NCI-H2196 treated with DMSO at 0.1 percent for 48 hours (cell line): Measurements from ENCODE around the gene EEPD1.

Experiments used
- DNase-seq: peaks from one replicate; lab custom pipeline; 2025; ENCODE audit not compliant: unreplicated experiment; lab: John Stamatoyannopoulos, UW

Gene EEPD1

DNA sequence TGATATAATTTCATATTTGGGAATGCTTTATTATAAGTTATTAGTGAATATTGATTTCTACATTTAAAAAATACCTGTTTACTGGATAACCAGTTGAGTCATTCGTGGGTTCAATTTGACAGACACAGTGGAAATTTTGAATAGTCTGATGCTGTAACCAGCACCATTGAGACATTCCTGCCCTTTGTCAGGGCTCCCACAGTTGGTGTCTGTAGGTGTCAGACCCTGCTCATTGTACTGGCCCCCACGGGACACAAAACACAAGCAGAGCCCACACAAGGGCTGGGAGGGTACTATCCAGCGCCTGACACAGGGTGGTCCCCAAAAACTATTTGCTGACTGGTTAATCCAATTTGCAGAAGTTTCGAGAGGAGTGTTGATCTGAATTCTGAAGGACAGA lies 35.9 kb downstream of the EEPD1 start:
- no peak for DNase-seq

DNA sequence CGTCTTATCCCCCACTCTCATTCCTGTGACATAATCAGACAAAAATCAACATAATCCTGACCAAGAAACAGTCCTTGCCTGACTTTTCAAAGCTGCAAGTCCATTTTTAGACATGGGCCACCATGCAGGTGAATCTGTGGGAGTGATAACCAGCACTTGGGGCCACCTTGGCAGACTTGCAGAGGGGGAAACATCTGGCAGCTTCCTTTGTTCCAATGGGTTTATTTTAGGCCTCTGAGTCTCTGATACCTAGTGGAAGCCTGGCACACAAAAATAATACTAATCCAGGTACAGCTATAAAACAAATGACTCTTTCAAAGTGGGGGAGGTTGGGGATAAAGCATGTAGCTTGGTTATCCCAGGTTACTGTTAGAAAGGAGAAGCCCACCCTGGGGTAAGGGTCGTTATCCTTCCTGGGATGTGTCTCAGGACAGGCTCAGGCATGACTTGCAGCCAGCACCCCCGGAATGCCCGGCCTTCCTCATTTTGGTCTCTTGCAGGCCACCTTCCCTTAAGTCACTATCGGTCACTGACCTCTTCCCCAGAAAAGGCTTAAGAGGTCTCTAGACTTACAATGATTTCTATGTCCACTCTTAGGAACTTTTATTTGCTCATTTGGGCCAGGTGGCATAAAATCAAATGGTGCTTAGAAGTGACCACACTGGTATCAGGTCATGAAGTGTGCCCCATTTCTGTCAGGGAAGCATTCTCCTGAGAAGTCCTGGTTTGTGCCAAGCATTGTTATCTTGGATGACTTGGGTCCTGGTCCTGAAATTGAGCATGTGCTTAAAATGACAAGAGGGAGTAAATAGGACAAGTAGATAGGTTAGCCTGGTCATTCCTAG lies 37.6 kb downstream of the EEPD1 start:
- DNase-seq = no peak

DNA sequence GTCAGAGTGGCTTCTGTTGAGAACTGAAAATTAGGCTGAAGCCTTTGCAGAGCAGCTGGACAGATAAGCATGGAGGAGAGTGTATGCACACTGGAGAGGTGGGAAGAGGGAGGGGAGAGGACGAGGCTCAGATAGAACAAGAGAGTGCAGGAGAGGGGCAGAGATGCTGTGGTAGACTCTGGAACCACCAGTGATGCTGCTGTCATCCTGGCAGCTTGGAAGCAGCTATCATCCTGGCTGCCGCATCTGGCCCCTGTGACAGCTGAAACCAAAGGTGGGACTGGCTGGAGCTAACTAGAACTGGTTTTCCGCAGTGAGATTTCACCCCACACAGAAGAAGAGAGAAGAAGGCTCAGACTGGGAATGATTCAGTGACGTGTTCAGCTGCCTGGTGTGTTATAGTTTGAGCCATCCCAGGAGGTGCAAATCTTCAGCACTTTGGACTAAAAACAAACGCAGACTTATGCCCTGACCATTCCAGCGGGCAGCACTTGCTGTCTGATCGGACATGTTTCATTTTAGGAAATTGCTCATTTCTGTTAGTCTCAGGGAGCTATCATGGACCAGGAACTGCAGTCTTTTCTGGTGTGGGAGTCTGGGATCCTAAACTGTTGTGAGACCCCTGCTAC lies 38.4 kb downstream of the EEPD1 start:
- DNase-seq = no peak

DNA sequence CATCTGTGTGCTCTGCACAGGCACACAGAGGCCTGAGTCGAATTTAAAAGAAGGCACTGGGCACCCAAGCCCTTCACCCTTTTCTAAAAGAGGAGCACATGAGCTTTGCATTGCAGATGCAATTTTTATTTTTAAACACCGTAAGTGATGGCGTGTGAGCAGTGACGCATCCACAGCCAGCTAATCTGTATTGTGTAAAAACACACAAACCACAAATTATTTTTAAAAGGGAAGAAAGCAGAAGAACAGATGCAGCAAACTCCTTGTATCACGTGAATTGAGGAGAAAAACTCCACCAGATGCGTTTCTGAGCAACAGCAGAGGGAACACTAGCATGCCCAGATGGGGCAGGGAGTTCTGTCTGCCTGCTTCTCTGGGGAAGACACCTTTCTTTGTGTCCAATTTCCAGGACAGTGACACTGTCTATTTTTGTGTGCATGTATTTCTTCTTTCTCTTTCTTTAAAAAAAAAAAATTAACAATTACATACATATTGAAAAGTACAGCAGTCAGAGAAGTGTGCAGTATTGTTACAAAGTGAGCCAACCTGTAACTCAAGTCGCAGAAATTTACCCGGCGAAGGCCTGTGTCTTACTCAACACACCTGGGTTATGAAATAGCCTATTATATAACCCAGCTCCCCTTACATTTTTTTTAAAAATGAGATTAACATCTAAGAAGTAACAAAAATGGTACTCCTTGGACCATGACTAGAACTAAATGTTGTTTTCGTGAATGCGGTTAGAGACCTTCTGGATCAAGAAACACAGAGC lies 39.2 kb downstream of the EEPD1 start:
- no peak for DNase-seq

DNA sequence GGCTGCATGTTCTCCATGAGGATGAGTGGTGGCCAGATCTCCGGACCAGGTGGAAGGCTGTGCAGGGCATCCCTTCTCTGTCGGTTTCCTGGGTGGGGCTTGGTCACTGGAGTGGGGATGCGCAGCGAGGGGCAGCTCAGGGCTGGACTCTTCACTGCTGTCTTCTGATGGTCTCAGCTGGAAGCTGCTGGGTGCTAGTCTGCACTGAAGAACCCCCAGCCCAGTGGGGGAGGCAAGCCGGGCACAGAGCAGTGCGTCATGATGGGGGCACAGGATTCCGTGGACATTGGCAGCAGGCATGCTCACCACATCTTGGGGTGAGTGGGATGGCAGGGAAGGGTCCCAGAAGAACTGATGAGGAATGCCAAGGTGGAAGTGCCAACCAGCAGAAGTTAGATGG lies 39.8 kb downstream of the EEPD1 start:
- no peak for DNase-seq

DNA sequence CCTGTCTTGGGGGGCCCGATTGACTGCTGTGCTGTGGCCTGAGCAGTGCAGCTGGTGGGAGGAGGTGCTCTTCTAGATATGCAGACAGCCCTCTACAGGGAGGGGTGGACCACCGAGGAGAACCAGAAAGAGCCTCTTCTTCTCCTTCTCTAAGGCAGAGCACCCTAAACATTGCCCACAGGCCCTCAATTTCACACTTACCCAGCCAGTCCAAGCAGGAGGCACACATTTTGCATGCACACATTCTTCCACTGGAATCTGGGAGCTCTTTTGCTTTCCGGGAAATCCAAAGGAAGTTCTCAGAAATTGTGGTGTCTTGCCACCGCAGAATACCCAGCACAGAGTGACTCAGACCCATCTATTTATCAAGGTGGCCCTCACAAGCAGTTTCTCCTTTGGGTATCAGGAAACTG lies 45.8 kb downstream of the EEPD1 start:
- DNase-seq = no peak

DNA sequence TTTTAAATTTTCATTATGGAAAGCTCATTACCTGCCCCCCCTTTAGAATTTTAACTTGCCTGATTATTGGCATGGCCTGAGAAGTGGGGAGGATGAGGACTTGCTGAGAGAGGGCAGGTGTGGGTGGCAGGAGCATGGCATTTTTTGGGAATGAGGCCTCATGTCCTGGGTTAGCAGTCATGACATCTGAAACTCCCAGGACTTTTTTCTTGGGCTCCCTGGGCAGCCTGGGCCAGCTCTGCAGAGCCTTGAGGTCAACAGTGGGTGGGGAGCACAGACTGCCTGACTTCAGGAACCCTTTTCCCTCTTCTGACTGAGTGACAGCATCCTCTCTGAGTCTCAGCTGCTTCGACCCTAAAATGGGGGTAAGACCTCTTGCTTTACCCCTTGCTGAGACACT lies 46.3 kb downstream of the EEPD1 start:
- DNase-seq = no peak

DNA sequence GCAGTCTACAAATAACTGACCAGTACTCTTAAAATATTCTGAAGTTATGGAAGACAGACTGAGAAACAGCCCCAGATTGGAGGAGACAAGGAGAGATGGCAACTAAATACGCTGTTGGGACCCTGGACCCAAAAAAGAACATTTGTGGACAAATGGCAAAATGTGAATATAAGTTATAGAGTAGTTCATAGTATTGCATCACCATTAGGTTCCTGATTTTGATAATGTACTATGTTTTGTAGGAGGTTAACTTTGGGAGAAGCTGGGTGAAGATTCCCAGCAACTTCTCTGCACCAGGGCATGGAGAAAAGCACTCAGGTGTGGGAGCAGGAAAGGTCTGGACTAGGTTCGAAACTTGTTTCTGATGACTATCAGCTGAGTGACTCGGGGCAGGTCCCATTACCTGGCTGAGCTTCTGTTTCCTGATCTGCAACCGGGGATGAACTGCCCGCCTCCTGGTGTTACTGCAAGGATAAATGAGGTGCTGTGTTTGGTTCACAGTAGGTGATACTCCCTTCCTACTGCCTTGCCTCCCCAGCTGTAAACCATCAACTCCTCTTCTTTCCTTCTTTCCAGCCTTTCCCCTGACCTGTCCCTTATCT lies 48.2 kb downstream of the EEPD1 start:
- no peak for DNase-seq

DNA sequence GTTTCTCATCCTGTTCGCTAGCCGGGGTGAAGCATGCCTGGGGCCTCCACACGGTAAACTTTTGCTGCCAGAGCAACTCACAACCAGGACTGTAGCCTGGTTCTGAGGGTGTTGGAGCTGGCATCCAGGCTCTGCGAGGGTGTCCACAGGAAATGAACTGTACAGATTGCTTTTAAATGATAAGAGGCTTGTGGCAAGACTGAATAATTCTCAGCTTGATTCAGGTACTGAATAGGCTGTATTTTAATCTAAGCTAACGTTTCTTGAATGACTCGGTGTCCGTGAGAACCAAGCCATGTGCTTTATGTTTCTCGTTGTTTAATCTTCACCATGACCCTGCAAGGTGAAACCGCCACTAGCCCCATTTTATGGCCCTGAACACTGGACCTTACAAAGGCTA lies 49.3 kb downstream of the EEPD1 start:
- no peak for DNase-seq

DNA sequence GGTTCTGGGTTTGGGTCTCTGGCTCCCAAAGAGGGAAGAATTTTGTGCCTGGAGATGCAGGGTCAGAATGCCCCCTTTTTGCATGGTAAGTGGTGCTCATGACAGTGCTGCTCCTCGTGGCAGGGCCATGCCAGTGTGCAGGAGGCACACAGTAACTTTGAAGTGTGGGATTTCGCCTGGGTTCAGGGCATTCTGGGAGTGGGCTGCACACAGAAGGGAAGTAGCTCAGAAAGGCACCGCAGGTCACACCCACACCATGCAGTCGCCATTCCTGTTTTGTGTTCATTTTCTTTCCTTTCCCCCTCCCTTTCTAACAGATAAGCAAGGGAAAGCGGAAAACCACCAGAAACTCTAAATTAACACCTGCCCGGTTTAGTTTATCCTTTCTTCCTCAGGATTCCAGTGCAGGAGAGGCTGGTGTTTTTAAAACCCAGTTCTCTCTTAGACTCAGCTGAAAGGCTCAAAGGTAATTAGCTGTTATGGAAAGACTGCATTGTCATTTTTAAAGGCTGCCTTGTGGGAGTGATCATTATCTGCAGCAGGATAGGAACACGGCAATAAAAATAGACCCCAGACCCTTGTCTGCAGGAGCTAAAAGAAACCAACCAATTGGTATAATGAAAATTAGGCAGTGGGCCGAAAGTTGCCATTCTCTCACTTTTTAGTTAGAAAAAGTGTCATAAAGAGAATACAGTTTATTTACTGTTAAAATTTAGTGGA lies 50.2 kb downstream of the EEPD1 start:
- DNase-seq = no peak

DNA sequence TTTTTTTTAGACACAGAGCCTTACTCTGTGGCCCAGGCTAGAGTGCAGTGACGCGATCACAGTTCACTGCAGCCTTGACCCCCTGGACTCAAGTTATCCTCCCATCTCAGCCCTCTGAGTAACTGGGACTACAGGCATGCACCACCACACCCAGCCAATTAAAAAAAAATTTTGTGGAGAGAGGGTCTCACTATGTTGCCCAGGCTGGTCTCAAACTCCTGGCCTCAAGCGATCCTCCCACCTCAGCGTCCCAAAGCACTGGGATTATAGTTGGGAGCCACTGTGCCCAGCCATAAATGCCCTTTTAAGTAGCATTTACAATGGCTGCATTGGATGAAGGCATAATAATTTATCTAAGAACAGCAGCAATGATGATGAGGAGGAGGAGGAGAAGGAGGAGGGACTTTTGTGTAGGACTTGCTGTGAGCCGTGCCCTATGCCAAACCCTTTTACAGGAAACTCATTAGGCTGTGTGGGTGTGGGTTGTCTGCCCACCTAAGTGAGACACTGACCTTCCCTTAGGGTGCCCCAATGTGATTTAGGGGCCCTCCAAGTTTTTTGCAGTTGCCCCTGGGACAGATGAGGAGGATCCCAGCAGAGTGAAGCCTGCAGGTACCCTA lies 51.1 kb downstream of the EEPD1 start:
- DNase-seq = no peak

DNA sequence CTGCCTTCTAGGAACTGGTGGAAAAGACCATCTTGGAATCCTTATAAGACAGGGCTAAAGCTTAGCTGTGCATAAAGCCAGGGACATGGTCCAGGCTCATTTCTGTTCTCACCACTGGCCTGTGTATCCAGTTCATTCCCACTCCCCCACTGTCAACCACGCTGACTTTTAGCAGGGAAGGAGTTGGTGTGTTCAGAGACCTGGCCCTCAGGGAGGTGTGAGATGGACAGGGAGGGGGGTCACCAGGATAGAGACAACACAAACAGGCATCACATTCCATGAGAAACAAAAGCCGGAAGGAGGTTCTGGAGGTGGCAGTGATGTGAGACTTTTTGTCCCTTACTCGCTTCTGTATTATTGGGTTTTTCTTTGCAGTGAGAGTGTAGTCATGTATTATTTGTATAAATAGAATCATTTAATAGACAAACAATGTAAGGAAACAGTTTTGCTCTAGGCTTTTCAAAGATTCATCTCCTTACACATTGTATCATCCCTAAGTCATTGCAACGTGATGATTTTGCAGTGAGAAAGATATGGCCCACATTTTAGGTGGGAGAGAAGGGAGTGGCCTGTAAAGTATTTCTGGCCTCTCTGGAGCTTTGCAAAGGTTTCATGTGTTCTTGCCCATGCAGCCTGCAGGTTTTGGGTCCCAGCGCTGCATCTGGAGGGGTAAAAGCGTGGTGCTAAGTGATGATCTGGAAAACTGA lies 52.0 kb downstream of the EEPD1 start:
- no peak for DNase-seq

DNA sequence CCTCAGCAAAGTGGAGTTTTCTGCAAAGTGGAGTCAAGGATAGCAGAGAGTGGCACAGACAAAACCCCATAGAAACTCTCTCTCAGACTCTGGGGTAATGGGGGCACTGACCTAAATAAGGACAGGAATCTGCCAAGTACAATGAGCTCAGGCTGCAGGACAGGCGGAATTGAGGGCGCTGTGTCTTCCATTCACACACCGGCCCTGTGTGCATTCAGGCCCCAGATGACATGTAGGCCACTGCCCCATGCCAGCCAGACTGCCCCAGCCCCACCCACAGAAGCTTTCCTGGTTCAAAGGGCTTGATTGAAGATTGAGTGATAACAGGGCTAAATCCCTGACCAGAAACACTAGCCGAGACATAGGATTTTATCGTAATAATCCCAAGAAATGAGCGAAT lies 52.7 kb downstream of the EEPD1 start:
- DNase-seq = no peak

DNA sequence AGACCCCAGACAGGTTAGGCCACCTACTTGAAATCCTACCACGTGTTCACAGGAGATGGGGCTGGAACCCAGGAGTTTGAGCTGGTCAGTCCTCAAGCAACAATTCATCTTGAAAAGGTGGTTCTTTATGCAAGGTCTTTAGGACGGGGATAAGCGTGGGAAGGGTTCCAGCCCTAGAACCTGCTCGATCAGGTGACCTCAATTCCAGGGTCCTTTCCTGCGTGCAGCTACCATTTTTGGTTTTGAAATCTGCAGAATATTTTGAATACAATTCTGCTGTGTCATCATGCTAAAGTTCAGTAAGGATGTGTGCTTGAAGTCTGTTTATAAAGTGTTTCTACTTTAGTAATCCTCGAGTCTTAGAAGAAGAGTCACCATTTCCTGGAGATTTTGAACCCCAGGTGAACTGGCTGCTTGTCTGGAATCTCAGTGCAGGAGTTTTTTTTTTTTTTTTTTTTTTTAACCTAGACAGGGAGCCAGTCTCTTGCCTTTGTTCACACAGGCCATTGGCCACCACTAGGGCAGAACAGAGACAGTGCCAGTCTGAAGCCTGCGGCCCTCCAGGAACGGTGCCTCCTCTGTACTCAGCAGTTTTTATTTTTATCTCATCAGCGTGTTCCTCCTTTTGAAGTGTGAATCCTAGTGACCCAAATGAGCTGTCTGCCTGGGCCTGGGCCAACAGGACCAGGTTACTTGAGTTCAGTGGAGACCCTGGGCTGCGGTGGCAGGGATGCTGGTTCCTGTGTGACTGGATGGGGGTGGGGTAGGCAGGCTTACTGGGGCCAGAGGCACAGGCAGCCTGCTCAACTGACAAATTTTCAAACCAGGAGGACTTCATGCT lies 54.6 kb downstream of the EEPD1 start:
- DNase-seq = no peak

DNA sequence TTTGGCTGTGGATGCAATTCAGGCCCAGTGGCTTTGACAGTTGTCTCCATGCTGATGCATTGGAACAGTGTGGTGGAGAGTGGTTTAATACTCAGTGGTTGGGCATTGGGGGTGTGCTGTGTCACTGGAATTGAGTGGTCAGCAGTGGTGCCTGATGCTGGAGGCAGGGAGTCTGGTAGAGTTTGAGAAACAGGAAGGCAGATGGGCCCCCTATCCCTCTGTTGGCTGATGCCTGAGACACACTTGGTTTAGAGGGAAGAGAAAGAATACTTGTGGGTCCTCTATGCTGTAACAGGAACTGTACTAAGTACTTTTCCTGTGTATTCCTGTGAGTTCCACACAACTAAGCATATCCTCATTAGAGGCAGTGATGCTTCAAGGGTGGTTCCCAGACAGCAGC lies 55.4 kb downstream of the EEPD1 start:
- DNase-seq = no peak

DNA sequence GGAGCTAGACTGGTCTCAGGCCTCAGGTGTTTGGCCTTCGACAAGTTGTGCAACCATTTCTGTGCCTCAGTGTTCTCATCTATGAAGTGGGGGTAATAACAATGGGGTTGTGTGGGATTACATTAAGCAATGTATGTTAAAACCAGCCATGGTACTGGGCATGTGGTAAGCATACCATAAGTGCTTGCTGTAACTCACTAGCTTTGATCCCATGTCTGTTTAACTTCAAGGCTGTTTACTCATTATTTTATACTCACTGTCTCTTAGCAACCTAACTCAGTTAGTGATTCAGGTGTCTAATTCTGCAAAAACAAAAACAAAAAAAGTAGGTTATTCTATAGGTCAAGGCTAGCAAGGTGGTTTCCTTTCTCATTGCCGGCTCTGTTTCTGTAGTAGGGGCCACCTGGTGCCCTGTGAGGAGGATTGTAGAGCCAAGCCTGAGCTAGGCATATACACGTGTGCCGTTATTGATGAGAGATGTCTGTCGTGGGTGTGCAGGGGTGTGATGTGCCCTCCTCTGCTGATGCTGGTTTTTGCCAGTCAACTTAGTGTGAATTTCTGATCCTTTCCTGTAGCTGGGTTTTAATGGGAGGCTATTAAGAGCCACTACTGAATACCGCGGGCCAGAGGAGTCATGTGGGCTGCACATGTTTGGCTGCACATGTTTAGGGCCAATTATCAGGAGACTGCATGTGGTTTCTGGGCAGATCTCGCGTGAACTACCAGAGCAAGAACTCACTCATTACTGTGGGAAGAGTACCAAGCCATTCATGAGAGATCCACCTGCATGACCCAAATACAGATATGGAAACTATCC lies 56.2 kb downstream of the EEPD1 start:
- no peak for DNase-seq

DNA sequence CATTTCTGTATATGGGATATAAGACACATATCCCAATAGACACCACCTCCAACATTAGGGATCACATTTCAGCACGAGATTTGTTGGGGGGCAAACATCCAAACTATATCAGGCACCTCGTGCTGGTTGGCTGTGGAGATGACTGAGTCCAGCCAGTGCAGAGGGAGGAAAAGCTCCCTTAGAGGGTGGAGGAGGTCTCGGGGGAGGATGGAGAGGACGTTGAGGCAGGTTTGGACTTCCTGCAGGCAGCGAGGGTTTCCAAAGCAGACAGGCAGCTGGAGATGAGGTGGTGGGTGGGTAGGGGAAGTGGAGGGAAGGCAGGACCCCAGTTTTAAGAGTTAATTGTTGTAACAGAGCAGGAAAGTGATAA lies 56.7 kb downstream of the EEPD1 start:
- no peak for DNase-seq

DNA sequence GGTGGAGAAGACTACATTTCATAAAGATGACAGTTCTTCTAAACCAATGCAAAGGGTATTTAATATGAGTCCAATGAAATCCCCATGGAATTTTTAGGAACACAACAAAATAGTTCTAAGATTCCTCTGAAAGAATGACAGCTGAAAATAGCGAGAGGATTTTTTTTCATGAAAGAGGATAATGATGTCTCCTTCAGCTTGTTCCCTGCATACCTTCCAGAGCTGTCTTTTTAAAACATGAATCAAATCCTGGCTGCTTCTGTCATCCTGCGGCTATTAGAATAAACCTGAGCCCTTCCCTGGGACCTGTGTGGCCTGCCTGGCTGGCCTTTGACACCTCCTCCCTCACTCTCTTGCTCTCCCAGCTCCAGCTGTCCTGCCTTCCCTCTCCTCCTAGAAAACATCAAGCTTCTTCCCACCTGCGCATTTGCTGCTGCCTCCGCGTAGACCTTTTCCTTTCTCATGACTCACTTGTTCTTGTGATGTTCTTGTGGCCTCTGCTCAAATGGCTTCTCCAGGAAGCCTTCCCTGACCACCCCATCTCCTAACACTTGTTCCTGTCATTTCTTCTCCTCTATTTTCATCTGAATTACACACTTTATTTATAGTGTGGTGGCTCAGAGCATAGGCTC lies 57.4 kb downstream of the EEPD1 start:
- no peak for DNase-seq
